ENCODE measurements around the gene CNOT2. TPM values are rescaled to one million over a fixed set of nuclear protein-coding genes. Genes with fewer than 3 reads are reported as not detected.

The CNOT2 gene
- total RNA-seq, 3 donors from 2014 or later: 80.3 to 86.2 (median 81.0) TPM

DNA sequence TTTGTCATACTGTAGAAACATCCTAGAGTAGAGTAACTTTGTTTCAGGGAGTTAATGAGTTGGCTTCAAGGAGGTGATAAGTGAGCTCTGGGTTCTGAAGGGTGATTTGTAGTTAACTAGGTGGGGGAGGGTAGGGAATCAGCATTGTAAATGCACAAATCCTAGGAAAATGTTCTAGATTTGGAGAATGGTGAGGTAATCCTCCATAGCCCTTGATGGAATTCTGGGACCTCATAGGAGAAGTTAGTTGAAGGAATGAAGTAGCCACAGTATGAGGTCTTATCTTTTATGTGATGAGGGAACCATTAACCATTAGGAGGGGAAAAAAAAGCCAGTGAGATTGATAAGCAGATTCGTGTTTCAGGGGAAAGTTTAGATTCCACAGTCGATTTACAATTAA is 8.0 kb downstream of the CNOT2 start:
- DNase-seq (no peak), ATAC-seq (no peak)
- Histone ChIP-seq H3K36me3 (ENCODE audit: low read depth) (no peaks in the 10 kb centered on the region), H3K9me3 (no peaks in the 10 kb centered on the region), H3K4me3 (no peak overlapping the region), H3K4me1 (ENCODE audit: low read depth) (peaks cover 29% of the 10 kb centered on the region)
- TF ChIP-seq, protein P1, sequence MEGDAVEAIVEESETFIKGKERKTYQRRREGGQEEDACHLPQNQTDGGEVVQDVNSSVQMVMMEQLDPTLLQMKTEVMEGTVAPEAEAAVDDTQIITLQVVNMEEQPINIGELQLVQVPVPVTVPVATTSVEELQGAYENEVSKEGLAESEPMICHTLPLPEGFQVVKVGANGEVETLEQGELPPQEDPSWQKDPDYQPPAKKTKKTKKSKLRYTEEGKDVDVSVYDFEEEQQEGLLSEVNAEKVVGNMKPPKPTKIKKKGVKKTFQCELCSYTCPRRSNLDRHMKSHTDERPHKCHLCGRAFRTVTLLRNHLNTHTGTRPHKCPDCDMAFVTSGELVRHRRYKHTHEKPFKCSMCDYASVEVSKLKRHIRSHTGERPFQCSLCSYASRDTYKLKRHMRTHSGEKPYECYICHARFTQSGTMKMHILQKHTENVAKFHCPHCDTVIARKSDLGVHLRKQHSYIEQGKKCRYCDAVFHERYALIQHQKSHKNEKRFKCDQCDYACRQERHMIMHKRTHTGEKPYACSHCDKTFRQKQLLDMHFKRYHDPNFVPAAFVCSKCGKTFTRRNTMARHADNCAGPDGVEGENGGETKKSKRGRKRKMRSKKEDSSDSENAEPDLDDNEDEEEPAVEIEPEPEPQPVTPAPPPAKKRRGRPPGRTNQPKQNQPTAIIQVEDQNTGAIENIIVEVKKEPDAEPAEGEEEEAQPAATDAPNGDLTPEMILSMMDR (IDR thresholded peaks at IDR 0.05): no peak
- intact Hi-C loops (cut with DNase I, micrococcal nuclease): no loop called here

DNA sequence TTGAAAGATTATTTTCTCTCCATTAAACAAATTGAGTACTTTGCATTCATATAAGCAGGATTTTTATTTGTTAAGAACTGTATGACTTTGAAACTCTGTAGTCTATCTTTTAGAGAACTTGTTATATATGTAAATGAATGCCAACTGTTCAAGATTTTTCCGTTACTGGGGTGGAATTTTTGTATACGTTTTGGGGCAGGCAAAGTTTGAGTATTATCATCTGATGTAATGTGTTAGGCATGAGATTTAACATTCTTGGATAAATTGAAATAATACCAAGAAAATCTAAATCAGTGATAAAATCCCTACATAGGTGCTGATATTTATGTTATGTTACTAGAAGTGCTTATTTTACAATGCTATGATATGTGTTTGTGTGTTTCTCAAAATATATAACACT is 8.4 kb downstream of the CNOT2 start:
- peaks cover 25% of the 10 kb centered on the region for H3K4me1 ChIP-seq (ENCODE audit: low read depth)
- no peaks in the 10 kb centered on the region for H3K9me3 ChIP-seq
- DNase-seq: no peak
- intact Hi-C loops (cut with DNase I, micrococcal nuclease): no loop called here
- H3K36me3 ChIP-seq (ENCODE audit: low read depth): no peaks in the 10 kb centered on the region
- TF ChIP-seq, protein P1 (IDR thresholded peaks at IDR 0.05): no peak
- no peak overlapping the region for H3K4me3 ChIP-seq
- no peak for ATAC-seq

GRCh38 chr12:70252832-70253231 is 9.6 kb downstream of the CNOT2 start:
- no peak for DNase-seq
- Histone ChIP-seq H3K9me3 (no peaks in the 10 kb centered on the region), H3K4me1 (ENCODE audit: low read depth) (peaks cover 15% of the 10 kb centered on the region), H3K4me3 (no peak overlapping the region), H3K36me3 (ENCODE audit: low read depth) (no peaks in the 10 kb centered on the region)
- no peak for ATAC-seq
- TF ChIP-seq, protein P1 (IDR thresholded peaks at IDR 0.05): no peak
- intact Hi-C loops (cut with DNase I, micrococcal nuclease): no loop called here

DNA sequence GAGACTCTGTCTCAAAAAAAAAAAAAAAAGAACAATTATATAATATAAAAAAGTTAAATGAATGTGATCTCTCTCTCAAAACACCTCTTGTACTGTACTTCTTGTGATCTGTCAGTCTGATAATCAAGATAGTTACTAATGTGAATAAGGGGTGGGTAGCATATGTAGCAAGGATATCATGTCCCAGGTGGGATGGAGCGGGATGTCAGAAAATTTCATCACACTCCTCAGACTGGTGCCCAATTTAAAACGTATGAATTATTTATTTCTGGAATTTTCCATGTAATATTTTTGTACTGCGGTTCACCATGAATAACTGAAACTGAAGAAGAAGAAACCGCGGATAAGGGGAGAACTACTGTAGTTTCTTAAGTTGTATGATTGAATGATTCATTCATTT is 11.0 kb downstream of the CNOT2 start:
- ATAC-seq (no peak), DNase-seq (no peak)
- peaks cover 12% of the 10 kb centered on the region for H3K4me1 ChIP-seq (ENCODE audit: low read depth)
- H3K36me3 ChIP-seq (ENCODE audit: low read depth): no peaks in the 10 kb centered on the region
- intact Hi-C loops (cut with DNase I, micrococcal nuclease): no loop called here
- no peaks in the 10 kb centered on the region for H3K9me3 ChIP-seq
- H3K4me3 ChIP-seq: no peak overlapping the region
- TF ChIP-seq, protein P1 (IDR thresholded peaks at IDR 0.05): no peak

DNA sequence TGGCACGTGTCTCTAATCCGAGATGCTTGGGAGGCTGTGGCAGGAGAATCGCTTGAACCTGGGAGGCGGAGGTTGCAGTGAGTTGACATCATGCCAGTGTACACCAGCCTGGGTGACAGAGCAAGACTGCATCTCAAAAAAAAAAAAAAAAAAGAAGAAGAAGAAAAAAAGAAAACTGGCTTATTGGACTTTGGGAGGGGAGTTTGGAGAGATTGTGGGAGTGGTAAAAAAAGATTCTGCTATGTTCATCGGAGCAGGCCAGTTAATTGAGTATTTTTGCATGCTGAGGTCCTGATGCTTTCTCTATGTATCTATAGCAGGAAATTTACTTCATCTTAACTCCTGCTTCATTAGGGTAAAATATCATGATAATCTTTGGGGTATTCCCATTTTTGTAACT is 11.6 kb downstream of the CNOT2 start:
- Histone ChIP-seq H3K36me3 (ENCODE audit: low read depth) (no peaks in the 10 kb centered on the region), H3K9me3 (no peaks in the 10 kb centered on the region), H3K4me3 (no peak overlapping the region), H3K4me1 (ENCODE audit: low read depth) (peaks cover 7% of the 10 kb centered on the region)
- no peak for ATAC-seq
- DNase-seq: no peak
- intact Hi-C loops (cut with DNase I, micrococcal nuclease): no loop called here
- TF ChIP-seq, protein P1 (IDR thresholded peaks at IDR 0.05): no peak

GRCh38 chr12:70255311-70255710 is 12.1 kb downstream of the CNOT2 start:
- Histone ChIP-seq H3K9me3 (no peaks in the 10 kb centered on the region), H3K36me3 (ENCODE audit: low read depth) (no peaks in the 10 kb centered on the region), H3K4me1 (ENCODE audit: low read depth) (peaks cover 7% of the 10 kb centered on the region), H3K4me3 (no peak overlapping the region)
- DNase-seq (no peak), ATAC-seq (no peak)
- TF ChIP-seq, protein P1 (IDR thresholded peaks at IDR 0.05): no peak
- intact Hi-C loops (cut with DNase I, micrococcal nuclease): no loop called here

Measured in mucosa of descending colon (tissue), 3 donors.